ENCODE measurements around the gene EGLN1. TPM values are rescaled to one million over a fixed set of nuclear protein-coding genes. Genes with fewer than 3 reads are reported as not detected.

EGLN1 gene
- total and polyA plus RNA-seq, 10 donors: 5.6 to 44.0 (median 37.2) TPM

DNA sequence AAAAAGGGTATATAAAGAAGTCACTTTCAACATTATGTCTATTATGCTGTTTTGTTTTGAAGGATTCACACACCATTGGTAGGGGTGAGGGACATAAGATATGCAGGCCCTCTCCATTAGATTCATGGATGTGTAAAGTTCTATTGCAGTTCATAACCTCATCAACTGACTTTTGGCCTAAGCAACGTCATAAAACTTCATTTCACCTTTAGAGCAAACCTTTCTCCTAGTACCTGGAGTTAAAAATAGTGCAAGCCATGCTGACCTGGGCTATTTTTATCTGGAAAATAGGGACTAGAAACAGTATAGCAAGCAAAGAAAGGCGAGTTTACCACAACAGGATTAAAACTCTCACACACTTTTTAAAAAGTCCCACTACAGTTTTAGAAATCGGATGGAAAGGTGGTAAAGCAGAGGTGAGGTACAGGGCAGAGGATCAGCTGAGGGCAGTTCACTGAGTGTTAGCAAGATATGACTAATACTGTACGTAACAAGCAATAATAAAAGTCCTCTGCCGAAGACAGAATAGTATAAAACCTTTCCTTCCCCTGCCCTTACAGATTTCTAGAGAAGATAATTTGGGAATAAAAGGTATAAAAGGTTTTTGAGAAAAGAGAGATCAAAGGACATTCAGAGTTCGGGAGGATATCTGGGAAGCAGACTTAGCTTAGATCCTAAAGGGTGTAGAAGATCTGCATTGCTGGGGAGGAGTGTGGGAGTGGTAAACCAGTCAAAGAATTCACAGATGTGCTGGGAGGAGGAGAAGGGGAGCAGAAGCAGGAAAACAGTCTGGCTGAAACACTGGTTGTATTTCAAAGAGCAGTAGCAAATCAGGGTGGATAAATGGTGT is 14.3 kb downstream of the EGLN1 start:
- H3K4me3 ChIP-seq: no peak overlapping the region
- TF ChIP-seq, protein P1, sequence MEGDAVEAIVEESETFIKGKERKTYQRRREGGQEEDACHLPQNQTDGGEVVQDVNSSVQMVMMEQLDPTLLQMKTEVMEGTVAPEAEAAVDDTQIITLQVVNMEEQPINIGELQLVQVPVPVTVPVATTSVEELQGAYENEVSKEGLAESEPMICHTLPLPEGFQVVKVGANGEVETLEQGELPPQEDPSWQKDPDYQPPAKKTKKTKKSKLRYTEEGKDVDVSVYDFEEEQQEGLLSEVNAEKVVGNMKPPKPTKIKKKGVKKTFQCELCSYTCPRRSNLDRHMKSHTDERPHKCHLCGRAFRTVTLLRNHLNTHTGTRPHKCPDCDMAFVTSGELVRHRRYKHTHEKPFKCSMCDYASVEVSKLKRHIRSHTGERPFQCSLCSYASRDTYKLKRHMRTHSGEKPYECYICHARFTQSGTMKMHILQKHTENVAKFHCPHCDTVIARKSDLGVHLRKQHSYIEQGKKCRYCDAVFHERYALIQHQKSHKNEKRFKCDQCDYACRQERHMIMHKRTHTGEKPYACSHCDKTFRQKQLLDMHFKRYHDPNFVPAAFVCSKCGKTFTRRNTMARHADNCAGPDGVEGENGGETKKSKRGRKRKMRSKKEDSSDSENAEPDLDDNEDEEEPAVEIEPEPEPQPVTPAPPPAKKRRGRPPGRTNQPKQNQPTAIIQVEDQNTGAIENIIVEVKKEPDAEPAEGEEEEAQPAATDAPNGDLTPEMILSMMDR (IDR thresholded peaks at IDR 0.05 in 8 of 11, conservative IDR thresholded peaks at IDR 0.05 in 3 of 11): no peak
- TF ChIP-seq POLR2A (IDR thresholded peaks at IDR 0.05): no peak
- no peak for TF ChIP-seq POLR2AphosphoS5 (IDR thresholded peaks at IDR 0.05)
- peaks cover 0 to 16% (median 0%) of the 10 kb centered on the region in 6 donors for H3K36me3 ChIP-seq
- no peaks in the 10 kb centered on the region for H3K27me3 ChIP-seq (replicated peaks in 1 of 7)
- 54 to 69% (median 62%) methylated on average over 6 of the region's 6 CpGs for WGBS, 5 donors
- H3K4me1 ChIP-seq: peaks cover 15 to 91% (median 60%) of the 10 kb centered on the region in 6 donors
- DNase-seq: no peak
- intact Hi-C loops (cut with DNase I; ENCODE audit: low total_unique reads): no loop called here
- H3K27ac ChIP-seq: no peak overlapping the region
- H3K9me3 ChIP-seq: no peaks in the 10 kb centered on the region

DNA sequence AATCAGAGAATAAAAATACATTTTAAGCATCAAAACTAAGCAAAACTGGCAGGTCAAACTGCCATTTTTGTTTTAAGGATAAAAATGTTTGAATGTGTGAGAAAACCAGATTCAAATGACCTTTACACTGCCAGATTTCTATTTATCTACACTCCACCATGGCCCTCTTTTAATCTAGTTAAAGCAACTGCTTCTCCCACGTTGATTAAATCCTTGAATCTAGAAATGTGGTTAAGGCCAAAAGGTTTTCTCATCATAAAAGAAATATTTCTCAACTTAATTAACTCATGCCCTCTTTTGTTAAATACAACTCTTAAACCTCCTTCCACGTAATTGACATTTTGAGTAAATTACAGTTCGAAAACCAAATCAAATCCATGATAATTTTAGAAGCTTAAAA is 15.0 kb downstream of the EGLN1 start:
- H3K27me3 ChIP-seq (replicated peaks in 1 of 7): no peaks in the 10 kb centered on the region
- intact Hi-C loops (cut with DNase I; ENCODE audit: low total_unique reads): no loop called here
- no peak overlapping the region for H3K27ac ChIP-seq
- TF ChIP-seq, protein P1 (IDR thresholded peaks at IDR 0.05 in 8 of 11, conservative IDR thresholded peaks at IDR 0.05 in 3 of 11): no peak
- no peak for TF ChIP-seq POLR2AphosphoS5 (IDR thresholded peaks at IDR 0.05)
- TF ChIP-seq POLR2A (IDR thresholded peaks at IDR 0.05): no peak
- no peak overlapping the region for H3K4me3 ChIP-seq
- no peaks in the 10 kb centered on the region for H3K9me3 ChIP-seq
- H3K36me3 ChIP-seq: peaks cover 0 to 15% (median 0%) of the 10 kb centered on the region in 6 donors
- WGBS, 5 donors: 66 to 84% (median 78%) methylated on average over 3 of the region's 3 CpGs
- no peak for DNase-seq
- peaks cover 15 to 87% (median 57%) of the 10 kb centered on the region in 6 donors for H3K4me1 ChIP-seq

DNA sequence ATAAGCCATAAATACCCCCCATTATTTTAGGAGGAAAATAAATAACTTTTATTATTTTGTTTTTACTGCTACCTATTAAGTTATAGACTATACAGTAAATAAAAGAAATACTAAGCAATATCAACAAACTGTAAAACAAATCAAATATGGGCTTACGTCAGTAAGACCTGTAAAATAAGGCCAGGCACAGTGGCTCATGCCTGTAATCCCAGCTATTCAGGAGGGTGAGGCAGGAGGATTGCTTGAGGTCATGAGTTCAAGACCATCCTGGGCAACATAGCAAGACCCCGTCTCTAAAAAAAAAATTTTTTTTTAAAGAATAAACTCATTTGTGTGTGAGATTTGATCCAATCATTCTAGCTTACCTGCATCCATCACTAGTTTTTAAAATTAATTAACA is 17.8 kb downstream of the EGLN1 start:
- WGBS, 5 donors: 89 to 99% (median 94%) methylated on average over 2 of the region's 2 CpGs
- no peak for DNase-seq
- intact Hi-C loops (cut with DNase I; ENCODE audit: low total_unique reads): no loop called here

DNA sequence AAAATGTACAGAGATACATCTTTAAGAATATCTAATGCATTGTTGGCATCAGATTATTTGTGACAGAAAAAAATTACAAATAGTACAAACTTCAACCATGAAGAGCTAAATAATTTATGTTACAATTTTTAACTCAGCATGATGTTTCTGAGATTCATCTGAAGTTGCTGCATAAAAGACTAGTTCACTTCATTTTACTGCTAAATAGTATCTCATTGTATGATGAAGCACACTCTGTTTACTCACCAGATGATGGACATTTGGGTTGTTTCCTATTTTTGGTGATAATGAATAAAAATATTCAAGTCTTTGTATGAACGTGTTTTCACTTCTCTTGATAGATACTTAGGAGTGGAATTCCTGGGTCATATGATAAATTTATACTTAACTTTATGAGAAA is 20.6 kb downstream of the EGLN1 start:
- DNase-seq: no peak
- H3K9me3 ChIP-seq: no peaks in the 10 kb centered on the region
- peaks cover 5 to 71% (median 33%) of the 10 kb centered on the region in 6 donors for H3K4me1 ChIP-seq
- H3K36me3 ChIP-seq: no peaks in the 10 kb centered on the region
- H3K4me3 ChIP-seq: no peak overlapping the region
- no peaks in the 10 kb centered on the region for H3K27me3 ChIP-seq (replicated peaks in 1 of 7)
- 0 to 83% (median 41%) methylated on average over 1 of the region's 1 CpG for WGBS, 5 donors
- no peak overlapping the region for H3K27ac ChIP-seq
- intact Hi-C loops (cut with DNase I; ENCODE audit: low total_unique reads): no loop called here
- no peak for TF ChIP-seq POLR2AphosphoS5 (IDR thresholded peaks at IDR 0.05)
- TF ChIP-seq, protein P1 (IDR thresholded peaks at IDR 0.05 in 8 of 11, conservative IDR thresholded peaks at IDR 0.05 in 3 of 11): no peak
- no peak for TF ChIP-seq POLR2A (IDR thresholded peaks at IDR 0.05)

More for the DNA sequence above, 17.8 kb downstream of the EGLN1 start:
- Histone ChIP-seq H3K9me3 (no peaks in the 10 kb centered on the region), H3K27me3 (replicated peaks in 1 of 7) (no peaks in the 10 kb centered on the region), H3K36me3 (peaks cover 0 to 15% (median 0%) of the 10 kb centered on the region in 6 donors), H3K4me3 (no peak overlapping the region), H3K27ac (no peak overlapping the region), H3K4me1 (peaks cover 10 to 74% (median 37%) of the 10 kb centered on the region in 6 donors)
- TF ChIP-seq, protein P1 (IDR thresholded peaks at IDR 0.05 in 8 of 11, conservative IDR thresholded peaks at IDR 0.05 in 3 of 11): no peak

All from spleen (tissue), 11 donors.